Smooth muscle cell (in vitro differentiated cells): ENCODE data around the gene DGCR6L. TPM values are rescaled to one million over a fixed set of nuclear protein-coding genes. Genes with fewer than 3 reads are reported as not detected.
"Not testable (repeated sequence)": the region's sequence is repeated elsewhere in the genome, so short reads cannot be mapped to it uniquely, and the experiment has no call there.

Experiments used
- DNase-seq: peaks from one replicate; lab custom pipeline; 2025; ENCODE audit not compliant: unreplicated experiment; lab: John Stamatoyannopoulos, UW
- H2AFZ ChIP-seq: fragments of 200-600 bp; sonication (generic); 2 replicates; pipeline ENCODE4 v1.6.0; 2016; ENCODE audit warnings: antibody characterized with exemption, low read depth, mild to moderate bottlenecking
- H3F3A ChIP-seq: fragments of 200-600 bp; sonication (generic); 2 replicates; pipeline ENCODE4 v1.6.0; 2017; ENCODE audit warnings: antibody characterized with exemption, low read depth
- H3K27ac ChIP-seq: fragments of 200-600 bp; sonication (generic); 2 replicates; pipeline ENCODE4 v1.5.1; 2016; ENCODE audit warnings: low read depth, mild to moderate bottlenecking
- H3K27me3 ChIP-seq: fragments of 200-600 bp; sonication (generic); 2 replicates; pipeline ENCODE4 v1.6.1; 2016; ENCODE audit warnings: low read depth, mild to moderate bottlenecking
- H3K36me3 ChIP-seq: fragments of 200-600 bp; sonication (generic); 2 replicates; pipeline ENCODE4 v1.5.1; 2016; ENCODE audit warnings: low read depth
- H3K4me1 ChIP-seq: fragments of 200-600 bp; sonication (generic); 2 replicates; pipeline ENCODE4 v1.5.1; 2016; ENCODE audit warnings: low read depth
- H3K4me2 ChIP-seq: fragments of 200-600 bp; sonication (generic); 2 replicates; pipeline ENCODE4 v1.6.0; 2016; ENCODE audit warnings: mild to moderate bottlenecking
- H3K4me3 ChIP-seq: fragments of 200-600 bp; sonication (generic); 2 replicates; pipeline ENCODE4 v1.5.1; 2016; ENCODE audit warnings: mild to moderate bottlenecking
- H3K79me2 ChIP-seq: fragments of 200-600 bp; sonication (generic); 2 replicates; pipeline ENCODE4 v1.6.0; 2016; ENCODE audit warnings: low read depth, mild to moderate bottlenecking
- H3K9ac ChIP-seq: fragments of 200-600 bp; sonication (generic); 2 replicates; pipeline ENCODE4 v1.6.0; 2016; ENCODE audit warnings: low read depth
- H3K9me3 ChIP-seq: fragments of 200-600 bp; sonication (generic); replicated peaks from 2 replicates; pipeline ENCODE4 v1.5.1; 2016; ENCODE audit warnings: low read depth
- H4K20me1 ChIP-seq: fragments of 200-600 bp; sonication (generic); 2 replicates; pipeline ENCODE4 v1.6.0; 2016; ENCODE audit warnings: low read depth
- CTCF ChIP-seq: fragments of 200-600 bp; sonication (generic); IDR thresholded peaks from 2 replicates; pipeline ENCODE4 v1.5.1; 2017; ENCODE audit warnings: borderline replicate concordance, mild to moderate bottlenecking, antibody characterized with exemption; ENCODE audit not compliant: insufficient read depth, poor library complexity, severe bottlenecking
- WGBS: methylation state at CpG from one replicate; pipeline ENCODE4 v1.1.7; 2016; ENCODE audit warnings: low lambda C conversion rate; 5-methylcytosine and 5-hydroxymethylcytosine counted together
- polyA plus RNA-seq: library from polyadenylated mRNA; unstranded; fragments of >200 nt; fragmentation: Nextera tagmentation; extraction: Ambion mirVana; gene quantifications from 2 replicates; pipeline ENCODE4 v1.2.1, GENCODE V29; 2016
- total RNA-seq: library from RNA; depleted of rRNA; stranded (reverse); fragments of >200 nt; gene quantifications from 2 replicates; pipeline ENCODE4 v1.2.3, GENCODE V29; 2014

The DGCR6L gene
- total and polyA plus RNA-seq, 2 experiments from 2014 or later, result 30.3 to 77.6 TPM

GRCh38 chr22:20312396-20313191, 7.3 kb downstream of the DGCR6L start:
- H3K4me2 ChIP-seq, result no peak overlapping the region
- no peaks in the 10 kb centered on the region for H3K9me3 ChIP-seq
- no peaks in the 10 kb centered on the region for H3K36me3 ChIP-seq
- no peaks in the 10 kb centered on the region for H3F3A ChIP-seq
- TF ChIP-seq CTCF, result no peak
- no peak overlapping the region for H2AFZ ChIP-seq
- no peak overlapping the region for H3K27ac ChIP-seq
- H3K27me3 ChIP-seq, result no peaks in the 10 kb centered on the region
- H3K79me2 ChIP-seq, result peaks cover 7% of the 10 kb centered on the region
- no peak overlapping the region for H3K4me3 ChIP-seq
- H3K9ac ChIP-seq, result no peak overlapping the region
- H3K4me1 ChIP-seq, result no peaks in the 10 kb centered on the region
- WGBS, result 95% methylated on average over 14 of the region's 14 CpGs
- DNase-seq, result no peak
- H4K20me1 ChIP-seq, result peaks cover 24% of the 10 kb centered on the region

- H3K36me3 ChIP-seq, H3K4me2 ChIP-seq, H3K27me3 ChIP-seq, H2AFZ ChIP-seq, H3K79me2 ChIP-seq, H3F3A ChIP-seq, H3K4me1 ChIP-seq, H3K9ac ChIP-seq, H3K9me3 ChIP-seq, H3K27ac ChIP-seq, DNase-seq, H3K4me3 ChIP-seq: not testable (repeated sequence)
- H4K20me1 ChIP-seq, result peaks cover 12% of the 10 kb centered on the region
- 94% methylated on average over 16 of the region's 20 CpGs for WGBS
Measured at GRCh38 chr22:20311249-20312062, 8.4 kb downstream of the DGCR6L start.

- 83% methylated on average over 6 of the region's 6 CpGs for WGBS
Measured at GRCh38 chr22:20310773-20311172, 9.1 kb downstream of the DGCR6L start.

GRCh38 chr22:20310180-20310579, 9.7 kb downstream of the DGCR6L start:
- not testable (repeated sequence) for H3K79me2 ChIP-seq, H3K4me2 ChIP-seq, H2AFZ ChIP-seq, H4K20me1 ChIP-seq, H3K4me1 ChIP-seq, H3K9me3 ChIP-seq, H3K36me3 ChIP-seq, H3F3A ChIP-seq, H3K27ac ChIP-seq, DNase-seq, H3K9ac ChIP-seq, H3K4me3 ChIP-seq, H3K27me3 ChIP-seq
- WGBS, result 75% methylated on average over 6 of the region's 7 CpGs

More at GRCh38 chr22:20310773-20311172, 9.1 kb downstream of the DGCR6L start:
- not testable (repeated sequence) for H4K20me1 ChIP-seq, H3K4me2 ChIP-seq, H3K79me2 ChIP-seq, H3F3A ChIP-seq, H3K36me3 ChIP-seq, H2AFZ ChIP-seq, H3K9ac ChIP-seq, H3K4me3 ChIP-seq, H3K27me3 ChIP-seq, H3K4me1 ChIP-seq, H3K9me3 ChIP-seq, H3K27ac ChIP-seq, DNase-seq

GRCh38 chr22:20308806-20309650, 10.8 kb downstream of the DGCR6L start:
- not testable (repeated sequence) for H3K79me2 ChIP-seq

GRCh38 chr22:20307448-20308447, 12.1 kb downstream of the DGCR6L start:
- not testable (repeated sequence) for H3K9ac ChIP-seq, H3K79me2 ChIP-seq, H3K27ac ChIP-seq, H3K27me3 ChIP-seq, H4K20me1 ChIP-seq, H3K36me3 ChIP-seq, H3F3A ChIP-seq, H2AFZ ChIP-seq, DNase-seq, H3K4me1 ChIP-seq, H3K9me3 ChIP-seq, H3K4me2 ChIP-seq, H3K4me3 ChIP-seq
- WGBS, result 89% methylated on average over 13 of the region's 14 CpGs

More at GRCh38 chr22:20308806-20309650, 10.8 kb downstream of the DGCR6L start:
- not testable (repeated sequence) for H2AFZ ChIP-seq, H3K9ac ChIP-seq, H3K36me3 ChIP-seq, H3K9me3 ChIP-seq, H3K27me3 ChIP-seq, H4K20me1 ChIP-seq, H3K4me1 ChIP-seq, H3K27ac ChIP-seq, DNase-seq, H3K4me2 ChIP-seq, H3K4me3 ChIP-seq, H3F3A ChIP-seq
- 84% methylated on average over 22 of the region's 22 CpGs for WGBS
